HG03103 (cell line): ENCODE measurements around the gene COL16A1.

Experiments
- ATAC-seq: cut with Tn5 transposase; IDR thresholded peaks from one replicate; pipeline ENCODE4 v1.9.1; 2021; ENCODE audit warnings: low read depth; ENCODE audit not compliant: unreplicated experiment

COL16A1 gene

DNA sequence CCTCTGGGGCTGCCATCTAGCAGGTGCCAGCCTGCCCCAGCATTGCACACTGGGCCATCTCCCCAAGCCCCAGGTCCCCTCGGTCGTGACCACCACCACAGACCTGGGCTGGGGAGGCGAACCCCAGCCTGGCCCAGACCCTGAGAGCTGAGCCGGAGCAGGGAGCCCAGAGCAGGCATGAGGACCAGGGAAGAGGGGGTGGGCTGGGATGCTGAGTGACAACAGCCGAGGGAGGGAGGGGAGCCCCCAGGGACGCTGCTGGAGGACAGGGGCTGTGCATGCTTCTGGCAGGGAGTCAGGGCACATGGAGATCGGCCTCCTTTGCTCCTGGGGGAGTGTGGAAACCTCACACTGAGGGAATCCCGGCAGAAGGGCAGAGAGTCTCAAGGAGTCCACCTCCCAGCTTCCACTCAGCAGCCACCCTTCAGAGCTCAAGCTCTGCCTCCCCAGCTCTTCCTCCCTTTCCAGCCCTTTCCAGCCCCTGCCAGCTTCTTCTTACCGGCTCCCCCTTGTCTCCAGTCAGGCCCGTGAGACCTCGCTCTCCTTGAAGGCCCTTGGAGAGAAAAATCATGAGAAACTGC lies 35.4 kb downstream of the COL16A1 start:
- ATAC-seq = no peak

DNA sequence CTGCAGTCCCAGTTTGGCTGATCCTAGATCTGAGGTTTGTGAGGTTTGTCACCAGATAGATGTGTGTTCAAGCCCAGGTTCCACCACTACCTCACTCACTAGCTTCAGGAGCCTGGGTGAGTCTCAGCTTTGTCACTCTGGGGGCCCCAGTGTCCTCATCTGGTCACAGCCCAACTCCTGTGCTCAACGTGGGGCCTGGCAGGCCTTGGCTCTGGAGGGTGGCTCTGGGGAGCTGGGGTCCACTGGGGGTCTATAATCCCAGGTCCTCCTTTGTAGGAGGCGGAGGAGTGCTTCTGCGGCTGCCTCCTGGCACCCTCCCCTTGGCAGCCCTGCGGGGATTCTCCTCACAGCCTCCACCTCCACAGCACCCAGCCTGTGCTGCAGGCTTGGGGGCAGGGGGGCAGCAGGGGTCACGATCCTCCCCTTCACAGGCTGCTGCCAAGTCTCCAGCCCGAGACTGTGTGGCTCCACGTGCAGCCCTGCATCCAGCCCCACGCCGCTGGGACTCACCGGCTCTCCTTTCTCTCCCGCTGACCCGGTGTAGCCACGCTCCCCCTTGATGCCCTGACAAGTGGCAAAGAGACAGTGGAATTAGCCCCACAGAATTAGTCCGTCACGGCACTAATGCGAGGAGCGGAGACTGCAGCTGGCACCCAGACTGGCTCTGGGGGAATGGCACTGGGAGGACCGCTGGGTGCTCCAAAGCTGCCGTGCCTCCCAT lies 36.6 kb downstream of the COL16A1 start:
- no peak for ATAC-seq

DNA sequence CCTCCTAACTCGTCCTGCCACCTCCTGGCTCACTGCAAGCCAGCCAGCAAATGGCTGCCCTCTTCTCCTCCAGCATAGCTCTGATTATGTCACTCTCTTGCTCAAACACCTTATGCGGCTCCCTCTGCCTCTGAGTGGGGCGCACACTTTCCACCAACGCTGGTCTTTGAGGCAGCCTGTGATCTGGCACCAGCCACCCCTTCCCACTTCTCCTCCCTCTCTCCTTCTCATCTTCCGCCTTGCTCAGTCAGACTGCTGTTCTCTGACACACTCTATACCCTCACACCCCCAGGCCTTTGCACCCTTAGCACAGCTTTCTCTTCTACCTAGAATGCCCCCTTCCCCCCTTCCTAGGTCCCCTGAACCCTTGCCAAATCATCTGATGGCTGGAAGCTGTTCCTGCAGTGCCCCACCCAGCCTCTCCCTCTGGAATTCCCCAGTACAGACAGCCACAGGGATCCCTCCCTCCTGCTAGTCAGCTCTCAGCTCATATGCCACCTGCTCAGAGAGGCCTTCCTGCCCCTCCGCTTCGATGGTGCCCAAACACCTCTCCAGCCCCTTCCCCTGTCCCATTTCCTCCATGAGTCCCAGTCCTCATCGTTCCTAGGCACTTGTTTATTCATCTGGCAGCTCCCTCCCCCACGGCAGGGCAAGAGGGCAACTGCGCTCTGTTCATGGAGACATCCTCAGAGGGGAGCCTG lies 37.4 kb downstream of the COL16A1 start:
- ATAC-seq = no peak

DNA sequence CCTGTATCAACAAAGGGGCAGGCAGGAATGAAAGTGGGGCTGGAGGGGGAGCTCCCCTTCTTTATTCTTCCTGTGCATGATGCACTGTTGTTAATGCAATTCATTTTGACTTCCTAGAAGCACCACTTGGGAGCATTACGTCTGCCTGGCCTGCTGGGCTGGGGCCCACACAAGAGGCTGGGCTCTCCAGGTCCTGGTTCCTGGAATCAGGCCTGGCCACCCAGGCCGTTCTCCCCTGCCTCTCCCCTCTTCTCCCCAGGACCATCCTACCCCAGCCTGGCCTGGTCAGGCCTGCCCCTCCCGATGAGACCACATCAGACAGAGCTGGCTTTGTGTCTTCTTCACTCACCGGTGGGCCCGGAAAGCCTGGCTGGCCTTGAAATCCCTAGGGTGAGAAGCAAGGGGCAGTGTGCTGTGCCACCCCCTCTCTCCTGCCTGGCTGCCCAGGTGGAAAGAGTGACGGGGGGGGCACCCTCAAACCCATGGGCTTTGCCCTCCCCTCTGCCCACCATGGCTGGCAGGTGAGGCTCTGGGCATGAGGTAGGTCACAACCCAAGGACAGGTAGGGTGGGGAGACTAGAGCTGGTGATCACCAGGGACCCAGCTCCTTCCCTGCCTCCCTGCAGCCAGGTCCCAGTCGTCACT lies 38.5 kb downstream of the COL16A1 start:
- no peak for ATAC-seq

DNA sequence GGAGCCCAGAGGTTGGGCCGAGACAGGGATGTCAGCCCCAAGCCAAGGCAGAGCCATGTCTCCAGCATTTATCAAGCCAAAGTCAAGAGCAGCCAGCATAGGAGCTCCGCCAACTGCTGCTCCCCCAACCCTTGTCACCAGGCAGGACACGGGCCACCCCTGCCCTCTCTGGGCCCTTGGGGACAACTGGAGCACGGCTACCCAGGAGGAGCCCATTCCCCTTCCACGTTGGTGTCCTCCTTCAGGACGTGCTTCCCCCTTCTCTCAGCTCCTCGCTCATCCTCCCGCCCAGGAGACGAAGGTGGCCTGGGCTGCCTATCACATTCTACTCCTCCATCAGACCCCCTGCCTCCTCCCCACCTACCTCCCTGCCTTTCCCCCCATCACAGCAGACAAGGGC lies 39.3 kb downstream of the COL16A1 start:
- no peak for ATAC-seq

DNA sequence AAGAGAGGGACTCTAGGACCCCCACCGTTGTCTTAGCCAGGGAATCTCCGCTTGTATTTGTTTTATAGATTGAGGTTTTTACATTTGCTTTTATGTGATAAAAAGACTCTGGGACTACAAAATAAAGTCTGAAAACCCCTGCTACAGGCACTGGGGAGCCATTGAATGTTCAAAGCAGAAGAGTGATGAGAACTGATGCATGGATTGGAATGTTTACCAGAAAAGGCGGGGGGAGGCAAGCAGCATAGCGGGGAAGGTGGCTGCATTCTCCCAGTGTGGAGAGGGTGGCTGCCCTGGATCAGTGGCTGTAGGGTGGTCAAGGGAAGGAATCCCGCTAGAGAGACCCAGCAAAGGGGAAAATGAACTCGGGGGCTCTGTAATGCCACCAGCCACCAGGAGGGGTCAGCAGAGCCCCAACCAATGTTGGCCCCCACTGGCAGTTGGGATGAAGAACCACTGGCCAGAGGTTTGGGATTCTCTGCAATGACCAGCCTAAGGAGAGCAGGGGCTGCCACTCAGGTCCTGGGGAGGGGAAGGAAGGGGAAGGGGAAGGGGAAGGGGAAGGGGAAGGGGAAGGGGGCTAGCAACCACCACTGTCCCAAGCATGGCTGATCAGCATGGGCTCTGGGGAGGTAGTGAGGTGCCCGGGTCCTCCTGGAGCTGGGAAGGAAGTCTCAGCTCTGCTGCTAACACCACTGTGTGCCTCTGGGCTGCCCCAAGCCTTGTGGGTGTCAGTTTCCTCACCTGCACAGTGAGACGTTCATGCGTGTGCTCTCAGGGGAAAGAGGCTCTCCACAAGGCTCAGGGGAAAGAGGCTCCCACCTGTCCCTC lies 40.0 kb downstream of the COL16A1 start:
- no peak for ATAC-seq

DNA sequence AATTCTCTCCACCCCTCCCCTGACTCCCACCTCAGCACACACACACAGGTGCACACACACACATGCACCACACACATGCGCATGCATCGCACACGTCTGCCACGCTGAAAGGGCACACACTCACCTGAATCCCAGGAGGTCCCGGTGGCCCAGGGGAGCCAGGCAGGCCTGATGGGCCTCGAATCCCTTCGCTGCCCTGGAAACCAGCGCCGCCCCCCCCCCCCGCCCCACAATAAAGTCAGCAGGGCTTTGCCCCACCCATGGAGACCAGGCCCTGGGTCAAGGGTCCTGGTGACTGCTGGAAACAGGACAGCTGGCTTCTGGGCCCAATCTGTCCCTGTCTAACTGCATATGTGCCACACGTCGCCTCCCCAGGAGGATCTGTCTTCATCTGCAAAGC lies 41.4 kb downstream of the COL16A1 start:
- ATAC-seq = no peak

DNA sequence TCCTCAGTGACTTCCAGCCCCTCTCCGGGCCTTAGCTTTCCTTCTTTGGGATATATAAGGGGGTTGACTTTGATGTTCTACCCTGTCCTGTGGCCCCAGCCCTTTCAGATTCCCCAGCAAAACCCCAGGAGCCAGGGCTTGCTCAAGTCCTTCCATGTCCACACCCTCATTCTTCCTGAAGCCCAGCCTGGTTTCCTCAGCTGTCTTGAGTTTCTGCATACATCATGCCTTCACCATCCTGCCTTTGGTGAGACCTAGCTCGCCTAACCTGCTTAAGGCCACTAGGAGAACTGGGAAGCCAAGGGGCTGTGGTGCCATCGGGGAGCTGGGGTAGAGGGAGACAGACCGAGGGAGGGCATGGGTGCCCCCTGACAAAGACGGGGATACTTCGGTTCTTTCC lies 42.0 kb downstream of the COL16A1 start:
- ATAC-seq = no peak

DNA sequence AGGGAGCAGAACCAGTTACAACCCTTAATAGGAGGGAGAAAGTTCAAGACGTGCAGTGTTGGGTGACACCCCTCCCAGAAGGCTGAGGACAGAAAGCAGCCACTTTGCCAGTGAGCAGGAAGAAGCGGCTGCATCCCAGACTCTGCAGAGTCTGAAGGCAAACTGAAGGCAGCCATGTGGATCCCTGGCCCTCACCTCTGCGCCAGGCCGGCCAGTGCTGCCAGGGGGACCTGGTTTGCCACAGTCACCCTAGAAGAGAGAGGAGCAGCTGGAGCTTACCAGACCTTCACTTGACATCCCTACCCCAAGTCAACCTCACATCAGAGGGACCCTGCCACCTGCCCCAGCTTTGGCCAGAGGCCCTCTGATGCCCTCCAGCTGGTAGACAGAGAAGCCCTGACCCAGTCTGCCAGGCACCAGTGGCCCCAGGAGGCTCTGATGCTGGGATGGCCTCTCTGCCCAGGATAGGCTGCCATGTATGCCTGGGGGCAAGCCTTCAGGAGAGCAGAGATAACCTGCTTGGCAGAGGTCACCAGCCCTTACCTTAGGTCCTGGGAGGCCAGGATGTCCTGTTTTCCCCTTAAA lies 42.9 kb downstream of the COL16A1 start:
- ATAC-seq = no peak

DNA sequence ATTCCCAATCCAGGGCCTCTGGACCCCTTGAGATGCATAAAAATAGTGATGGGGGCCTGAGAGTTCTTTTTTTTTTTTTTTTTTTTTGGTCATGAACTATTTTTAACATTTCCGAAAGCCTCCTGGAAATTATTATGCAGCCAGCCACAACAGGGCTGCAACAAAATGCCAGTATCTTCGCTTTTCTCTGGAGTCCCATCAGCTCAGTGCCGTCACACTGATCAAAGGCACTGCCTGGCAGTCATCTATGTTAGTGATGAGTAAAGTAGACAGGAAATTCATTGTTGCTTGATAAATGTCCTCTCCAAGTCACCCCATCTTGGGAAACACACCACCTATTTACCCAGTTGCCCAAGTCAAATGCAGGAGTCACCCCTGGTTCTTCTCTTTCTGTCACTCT lies 43.9 kb downstream of the COL16A1 start:
- ATAC-seq = no peak

DNA sequence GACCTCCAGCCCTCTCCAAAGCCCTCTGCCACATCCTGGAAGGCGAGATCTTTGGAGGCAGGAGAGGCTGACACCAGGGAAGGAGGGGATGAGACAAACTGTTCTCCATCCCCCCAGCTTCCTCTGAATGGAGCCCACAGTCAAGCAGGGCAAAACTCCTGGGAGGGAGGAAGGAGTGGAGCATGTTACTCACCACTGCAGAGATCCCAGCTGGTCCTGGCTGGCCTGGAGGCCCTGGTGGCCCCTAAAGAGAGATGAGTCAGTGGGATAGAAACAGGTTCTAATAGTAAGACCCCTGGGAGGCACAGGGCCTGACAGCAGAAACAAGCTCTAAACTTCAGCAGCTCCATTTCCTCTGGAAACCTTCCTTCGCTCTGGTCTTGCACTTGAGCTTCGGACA lies 45.1 kb downstream of the COL16A1 start:
- ATAC-seq = no peak

DNA sequence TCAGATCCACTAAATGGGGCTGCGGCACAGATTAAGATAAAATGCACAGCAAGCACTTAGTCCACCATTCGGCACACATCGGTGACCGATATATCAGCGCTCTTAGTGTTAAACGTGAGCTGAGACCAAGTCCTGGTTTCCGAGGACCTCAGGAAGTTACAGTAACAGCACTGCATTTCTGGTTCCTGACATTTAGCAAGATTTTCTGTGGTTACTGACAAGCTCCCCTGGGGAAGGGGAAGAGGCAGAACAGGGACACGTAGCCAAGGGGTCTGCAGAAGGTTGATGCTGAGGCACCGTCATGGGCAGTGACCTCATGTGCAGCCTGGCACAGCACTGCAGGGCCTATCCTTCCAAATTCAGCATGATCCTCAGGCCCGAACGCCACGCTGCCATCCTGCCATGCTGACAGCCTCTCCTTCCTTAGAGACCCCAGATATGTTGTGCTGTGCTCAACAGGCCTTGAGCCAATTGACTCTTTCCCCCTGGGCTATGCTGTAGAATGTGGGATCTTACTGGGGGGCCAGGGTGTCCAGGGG lies 45.8 kb downstream of the COL16A1 start:
- no peak for ATAC-seq

DNA sequence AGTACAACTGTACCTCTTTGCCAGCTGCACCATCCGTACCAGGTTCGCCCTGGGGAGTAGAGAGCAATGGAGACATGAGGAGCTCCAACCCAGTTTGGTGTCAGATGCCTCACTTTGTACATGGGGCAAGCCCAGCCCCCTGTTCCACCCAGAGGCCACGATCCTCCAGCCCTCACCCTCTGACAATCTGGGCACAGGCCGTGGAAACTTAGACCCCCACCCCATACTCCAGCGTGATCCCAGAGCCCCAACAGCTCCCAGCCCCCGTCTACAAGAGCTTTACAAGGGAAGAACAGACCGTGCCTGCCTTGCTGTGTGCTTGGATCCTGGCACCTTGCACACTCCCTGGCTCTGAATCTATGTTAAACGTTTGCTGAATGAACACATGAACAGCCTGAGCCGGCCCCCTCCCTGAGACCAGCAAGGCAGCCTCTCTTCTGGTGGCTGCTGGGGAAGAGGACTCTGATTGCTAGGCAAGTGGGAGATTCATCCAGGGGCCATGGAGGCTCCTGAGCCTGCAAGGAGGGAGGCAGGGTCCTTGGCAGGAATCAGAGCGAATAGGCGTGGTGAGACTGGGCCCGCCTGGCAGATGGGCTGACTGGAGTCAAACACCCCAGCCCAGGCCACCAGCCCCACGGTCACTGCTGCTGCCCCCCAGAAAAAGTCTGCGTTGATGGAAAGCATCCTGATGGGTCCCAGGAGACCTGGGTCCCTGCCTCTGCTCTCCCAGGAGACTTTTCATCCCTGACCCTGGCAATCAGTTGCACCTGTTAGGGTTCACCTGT lies 46.6 kb downstream of the COL16A1 start:
- no peak for ATAC-seq

DNA sequence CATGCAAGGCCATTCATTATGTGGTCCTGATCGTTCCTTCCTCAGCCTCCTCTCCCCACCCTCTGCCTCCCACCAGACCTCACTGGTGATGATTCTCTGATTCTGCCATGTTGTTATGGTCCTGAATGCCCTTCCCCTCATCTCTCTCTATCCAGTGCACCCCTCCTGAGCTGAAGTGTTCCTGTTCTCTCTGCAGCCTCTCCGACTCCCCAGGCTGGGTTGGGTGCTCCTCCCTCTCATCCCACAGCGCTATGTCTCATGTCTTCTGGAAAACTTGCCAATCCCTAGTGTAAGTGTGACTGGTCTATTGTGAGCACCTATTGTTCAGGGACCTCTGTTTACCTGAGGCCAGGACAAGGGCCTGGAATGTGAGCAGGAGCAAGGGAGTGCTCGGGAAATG lies 48.1 kb downstream of the COL16A1 start:
- ATAC-seq = no peak

DNA sequence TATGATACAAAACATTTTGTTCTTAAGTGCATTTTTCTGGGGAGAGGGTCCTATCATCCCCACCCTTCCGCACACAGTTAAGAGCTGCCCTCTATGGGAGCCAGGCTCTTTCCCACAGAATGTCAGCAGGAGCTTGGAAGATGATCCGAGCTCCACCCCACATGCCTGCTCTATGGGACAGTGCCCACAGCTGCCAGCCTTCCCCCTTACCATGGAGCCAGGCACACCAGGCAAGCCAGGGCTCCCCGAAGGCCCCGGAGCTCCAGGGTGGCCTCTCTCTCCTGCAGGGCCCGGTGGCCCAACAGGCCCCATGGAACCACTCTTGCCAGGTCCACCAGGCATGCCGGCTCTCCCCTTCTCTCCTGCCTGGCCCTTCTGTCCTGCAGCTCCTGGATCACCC lies 48.7 kb downstream of the COL16A1 start:
- no peak for ATAC-seq

DNA sequence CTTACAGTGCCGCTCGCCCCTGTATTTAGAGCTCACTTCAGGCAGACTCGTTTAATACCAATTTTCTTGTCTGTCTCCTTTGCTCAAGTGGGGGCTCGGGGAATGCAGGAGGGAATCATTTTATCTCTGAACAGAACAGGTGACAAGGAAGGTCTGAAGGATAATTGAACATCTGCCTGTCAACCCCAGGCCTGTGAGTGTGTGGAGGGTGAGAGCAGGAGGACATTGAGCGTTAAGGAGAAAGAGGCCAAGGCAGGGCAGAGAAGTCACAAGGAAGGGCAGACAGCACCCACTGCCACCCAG lies 49.4 kb downstream of the COL16A1 start:
- ATAC-seq = no peak

DNA sequence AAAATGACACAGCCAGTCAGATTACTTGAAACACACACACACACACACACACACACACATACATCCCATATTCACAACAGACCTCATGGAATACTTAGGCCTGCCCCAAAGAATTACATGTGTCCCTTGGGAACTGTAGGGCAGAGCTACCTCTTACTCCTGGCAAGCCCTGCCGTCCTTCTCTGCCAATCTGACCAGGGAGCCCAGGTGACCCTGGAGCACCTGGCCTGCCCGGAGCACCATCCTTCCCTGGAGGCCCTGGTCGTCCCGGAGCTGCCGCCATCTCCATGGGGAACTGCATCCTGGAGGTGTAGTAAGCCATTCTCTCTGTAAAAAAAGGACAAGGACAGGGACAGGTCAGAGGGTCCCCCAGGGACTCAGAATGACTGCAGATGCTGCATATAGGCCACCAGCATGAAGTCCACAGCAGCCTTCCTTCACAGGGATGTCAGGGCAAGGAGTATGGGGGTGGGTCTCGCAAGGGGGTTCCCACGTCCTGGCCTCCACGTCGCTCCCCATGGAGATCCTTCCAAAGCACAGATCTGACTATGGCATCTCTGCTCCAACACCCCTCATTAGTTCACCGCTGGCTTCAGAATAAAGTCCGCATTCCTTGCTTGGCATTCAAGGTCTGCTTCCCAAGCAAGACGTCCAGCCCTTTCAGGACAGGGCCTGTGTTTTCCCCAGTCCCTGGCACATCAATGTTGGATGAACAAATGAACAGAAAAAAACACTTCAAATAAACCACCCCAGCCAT lies 49.9 kb downstream of the COL16A1 start:
- no peak for ATAC-seq

DNA sequence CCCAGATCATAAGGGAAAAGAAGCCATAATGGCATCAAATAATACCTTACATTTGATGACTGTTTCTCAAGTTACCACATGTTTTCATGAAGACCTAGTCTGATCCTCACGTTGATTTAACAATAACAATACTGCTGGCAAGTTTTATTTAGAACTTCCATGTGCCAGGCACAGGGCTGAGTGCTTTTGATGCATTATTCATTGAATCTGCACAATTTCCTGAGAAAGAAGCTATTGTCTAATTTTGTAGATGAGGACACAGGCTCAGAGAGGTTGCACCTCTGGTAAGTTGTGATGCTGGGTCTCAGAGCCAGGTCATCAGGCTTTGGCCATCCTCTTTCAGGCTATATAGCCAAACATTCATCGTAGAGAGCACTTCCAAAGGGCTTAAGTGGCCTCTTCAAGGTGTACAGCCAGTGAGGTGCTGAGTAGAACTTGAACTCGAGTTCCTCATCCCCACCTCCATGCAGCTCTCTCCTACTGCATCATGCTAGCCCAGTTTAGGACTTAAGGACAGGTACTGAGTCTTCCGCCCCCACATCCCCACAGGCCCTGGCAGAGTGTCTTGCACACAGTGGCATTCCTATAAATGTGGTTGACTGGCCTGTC lies 50.8 kb downstream of the COL16A1 start:
- no peak for ATAC-seq
